Chondrocyte (in vitro differentiated cells): Measurements from ENCODE around the gene JAKMIP3. TPM values are rescaled to one million over a fixed set of nuclear protein-coding genes. Genes with fewer than 3 reads are reported as not detected.

ENCODE experiments used
- DNase-seq: peaks from one replicate; pipeline ENCODE4 v3.0.0; 2021; ENCODE audit warnings: mixed read lengths, low spot score
- H3K27ac Mint-ChIP-seq: one replicate; pipeline ENCODE4 v1.8.0; 2021; ENCODE audit warnings: mild to moderate bottlenecking, moderate library complexity, mixed read lengths; ENCODE audit not compliant: unreplicated experiment
- H3K27me3 Mint-ChIP-seq: 2 replicates; pipeline ENCODE4 v1.8.0; 2021; ENCODE audit warnings: low read depth, mixed read lengths
- H3K36me3 Mint-ChIP-seq: 2 replicates; pipeline ENCODE4 v1.8.0; 2021; ENCODE audit warnings: low read depth, mixed read lengths
- H3K4me1 Mint-ChIP-seq: 2 replicates; pipeline ENCODE4 v1.8.0; 2021; ENCODE audit warnings: low read depth, mild to moderate bottlenecking, mixed read lengths
- H3K4me3 Mint-ChIP-seq: one replicate; pipeline ENCODE4 v1.8.0; 2021; ENCODE audit warnings: mild to moderate bottlenecking, moderate library complexity, mixed read lengths; ENCODE audit not compliant: unreplicated experiment
- H3K9me3 Mint-ChIP-seq: 2 replicates; pipeline ENCODE4 v1.8.0; 2021; ENCODE audit warnings: low read depth, mixed read lengths
- total RNA-seq: library from RNA; stranded (reverse); gene quantifications from 3 replicates; pipeline ENCODE4 v1.2.1, GENCODE V29; 2021
- TF ChIP-seq, protein P1 (sequence below): fragments of 200-600 bp; sonication (generic); IDR thresholded peaks from 2 replicates; pipeline ENCODE4 v1.5.0; 2021; ENCODE audit warnings: antibody characterized with exemption, mild to moderate bottlenecking, moderate library complexity

Gene JAKMIP3
- total RNA-seq, 1 donor from 2014 or later, result 0.67 TPM

GRCh38 chr10:132061030-132061429, 4.7 kb upstream of the JAKMIP3 start:
- H3K36me3 Mint-ChIP-seq, result no peaks in the 10 kb centered on the region
- H3K27me3 Mint-ChIP-seq, result peaks cover 28% of the 10 kb centered on the region
- peaks cover 10% of the 10 kb centered on the region for H3K4me1 Mint-ChIP-seq
- peak; percentile 59 for DNase-seq
- peaks cover 2% of the 10 kb centered on the region for H3K9me3 Mint-ChIP-seq
- no peak overlapping the region for H3K27ac Mint-ChIP-seq
- TF ChIP-seq, protein P1, sequence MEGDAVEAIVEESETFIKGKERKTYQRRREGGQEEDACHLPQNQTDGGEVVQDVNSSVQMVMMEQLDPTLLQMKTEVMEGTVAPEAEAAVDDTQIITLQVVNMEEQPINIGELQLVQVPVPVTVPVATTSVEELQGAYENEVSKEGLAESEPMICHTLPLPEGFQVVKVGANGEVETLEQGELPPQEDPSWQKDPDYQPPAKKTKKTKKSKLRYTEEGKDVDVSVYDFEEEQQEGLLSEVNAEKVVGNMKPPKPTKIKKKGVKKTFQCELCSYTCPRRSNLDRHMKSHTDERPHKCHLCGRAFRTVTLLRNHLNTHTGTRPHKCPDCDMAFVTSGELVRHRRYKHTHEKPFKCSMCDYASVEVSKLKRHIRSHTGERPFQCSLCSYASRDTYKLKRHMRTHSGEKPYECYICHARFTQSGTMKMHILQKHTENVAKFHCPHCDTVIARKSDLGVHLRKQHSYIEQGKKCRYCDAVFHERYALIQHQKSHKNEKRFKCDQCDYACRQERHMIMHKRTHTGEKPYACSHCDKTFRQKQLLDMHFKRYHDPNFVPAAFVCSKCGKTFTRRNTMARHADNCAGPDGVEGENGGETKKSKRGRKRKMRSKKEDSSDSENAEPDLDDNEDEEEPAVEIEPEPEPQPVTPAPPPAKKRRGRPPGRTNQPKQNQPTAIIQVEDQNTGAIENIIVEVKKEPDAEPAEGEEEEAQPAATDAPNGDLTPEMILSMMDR, result no peak
- no peak overlapping the region for H3K4me3 Mint-ChIP-seq

DNA sequence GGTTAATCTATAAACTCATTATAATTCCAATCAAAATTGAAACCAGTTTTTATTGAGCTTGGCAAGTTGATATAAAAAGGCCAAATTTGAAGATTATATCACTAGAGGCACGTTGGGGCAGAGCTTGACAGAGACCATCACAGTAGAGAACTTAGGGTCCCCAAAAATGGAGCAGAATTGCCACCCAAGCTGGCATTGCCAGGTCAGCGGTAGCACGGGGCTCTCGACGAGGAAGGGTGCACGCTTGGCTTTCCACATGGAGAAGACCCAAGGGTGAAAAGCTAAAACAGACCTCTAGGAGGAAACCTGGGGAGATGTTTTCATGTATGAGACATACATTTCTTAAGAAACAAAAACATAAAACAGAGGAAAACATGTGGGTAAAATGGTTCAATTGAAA, 4.3 kb upstream of the JAKMIP3 start:
- Mint-ChIP-seq H3K36me3 (no peaks in the 10 kb centered on the region), H3K9me3 (peaks cover 2% of the 10 kb centered on the region), H3K4me1 (peaks cover 14% of the 10 kb centered on the region), H3K4me3 (no peak overlapping the region), H3K27me3 (peaks cover 28% of the 10 kb centered on the region), H3K27ac (no peak overlapping the region)
- TF ChIP-seq, protein P1, result no peak
- DNase-seq, result peak; percentile 33

DNA sequence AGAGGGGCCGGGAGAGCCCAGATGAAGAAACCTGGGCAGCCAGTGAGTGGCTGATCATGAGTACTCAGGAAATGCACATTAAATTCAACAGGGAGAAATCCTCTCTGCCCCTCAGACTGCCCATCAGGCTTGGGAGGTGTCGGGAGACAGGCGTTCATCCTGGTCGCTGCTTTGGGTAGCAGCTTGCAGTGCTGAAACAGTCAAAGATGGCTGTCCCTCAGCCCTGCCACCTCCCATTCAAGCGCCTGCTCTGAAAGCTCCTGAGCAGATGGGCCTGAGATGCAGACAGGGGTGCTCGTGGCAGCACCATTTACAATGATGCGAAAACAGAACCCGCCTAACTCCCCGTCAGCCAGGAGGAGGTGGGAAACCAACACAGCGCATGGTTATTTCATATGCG, 3.6 kb upstream of the JAKMIP3 start:
- Mint-ChIP-seq H3K4me3 (no peak overlapping the region), H3K27me3 (peaks cover 28% of the 10 kb centered on the region), H3K36me3 (no peaks in the 10 kb centered on the region)

DNA sequence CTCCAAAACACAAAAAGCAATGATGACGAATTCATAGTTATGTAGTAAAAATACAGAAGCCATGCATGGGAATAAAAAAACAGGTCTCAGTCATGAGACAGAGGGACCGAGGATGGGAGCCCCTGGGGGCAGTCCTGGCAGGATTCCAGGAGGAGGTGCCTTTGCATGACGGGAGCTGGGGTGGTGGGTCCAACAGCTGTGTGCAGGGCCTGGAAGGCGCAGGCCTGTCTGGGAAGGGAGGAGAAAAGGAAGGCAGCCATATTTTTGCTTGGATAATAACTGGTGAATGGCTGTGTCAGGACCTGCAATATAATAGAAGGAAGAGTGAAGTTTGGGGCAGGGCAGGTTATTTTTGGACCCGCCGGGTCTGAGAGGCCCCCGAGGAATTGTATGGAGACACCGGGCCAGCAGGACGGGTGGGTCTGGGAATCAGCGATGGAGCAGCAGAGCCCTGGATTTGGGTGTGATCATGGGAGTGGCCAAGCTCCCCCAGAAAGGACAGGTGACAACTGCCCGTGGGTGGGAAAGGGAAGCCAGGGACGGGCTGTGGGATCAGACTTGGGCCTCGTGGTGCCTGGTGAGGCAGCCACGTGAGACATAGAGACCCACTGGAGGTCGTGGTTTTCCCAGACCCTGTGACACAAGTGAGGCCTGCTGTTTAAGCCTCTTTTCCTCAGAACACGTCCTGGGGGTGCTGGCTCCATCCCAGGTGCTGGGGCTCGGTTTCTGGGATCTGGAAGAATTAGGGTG, 2.9 kb upstream of the JAKMIP3 start:
- H3K36me3 Mint-ChIP-seq, result no peaks in the 10 kb centered on the region
- DNase-seq, result peak; percentile 64
- peaks cover 28% of the 10 kb centered on the region for H3K27me3 Mint-ChIP-seq
- peaks cover 2% of the 10 kb centered on the region for H3K9me3 Mint-ChIP-seq
- TF ChIP-seq, protein P1, result no peak
- peaks cover 17% of the 10 kb centered on the region for H3K4me1 Mint-ChIP-seq
- no peak overlapping the region for H3K4me3 Mint-ChIP-seq
- no peak overlapping the region for H3K27ac Mint-ChIP-seq

More for the DNA sequence above, 3.6 kb upstream of the JAKMIP3 start:
- peaks cover 2% of the 10 kb centered on the region for H3K9me3 Mint-ChIP-seq
- peaks cover 17% of the 10 kb centered on the region for H3K4me1 Mint-ChIP-seq
- H3K27ac Mint-ChIP-seq, result no peak overlapping the region
- peak; percentile 51 for DNase-seq
- TF ChIP-seq, protein P1, result no peak

GRCh38 chr10:132063432-132063831, 2.3 kb upstream of the JAKMIP3 start:
- peaks cover 2% of the 10 kb centered on the region for H3K9me3 Mint-ChIP-seq
- H3K36me3 Mint-ChIP-seq, result no peaks in the 10 kb centered on the region
- peaks cover 17% of the 10 kb centered on the region for H3K4me1 Mint-ChIP-seq
- peak; percentile 28 for DNase-seq
- H3K27ac Mint-ChIP-seq, result no peak overlapping the region
- peaks cover 28% of the 10 kb centered on the region for H3K27me3 Mint-ChIP-seq
- TF ChIP-seq, protein P1, result no peak
- no peak overlapping the region for H3K4me3 Mint-ChIP-seq
